OCI-LY7 (cell line): ENCODE measurements around the gene HYLS1. TPM values are rescaled to one million over a fixed set of nuclear protein-coding genes. Genes with fewer than 3 reads are reported as not detected.

Experiments
- BruUV-seq: library from RNA; stranded (reverse); fragments of 400-500 nt; replicated peaks from 2 replicates; lab custom pipeline; 2021; lab: Mats Ljungman, UMichigan
- CTCF ChIA-PET: fragments of 300-600 bp; sonication (Branson Sonifier 250); formaldehyde crosslinking; loops from one replicate; lab custom pipeline; 2022; ENCODE audit warnings: antibody characterized with exemption; ENCODE audit not compliant: unreplicated experiment; lab: Charles Lee
- POLR2A ChIA-PET: fragments of 300-600 bp; sonication (Branson Sonifier 250); formaldehyde crosslinking; loops from one replicate; lab custom pipeline; 2022; ENCODE audit warnings: antibody characterized with exemption; lab: Charles Lee
- DNase-seq: peaks from one replicate; pipeline ENCODE4 v3.0.0-alpha.2; 2015; ENCODE audit warnings: low spot score
- H2AFZ ChIP-seq: fragments of 200-600 bp; sonication (generic), shearing (Covaris generic); 2 replicates; pipeline ENCODE4 v1.6.1; 2014; ENCODE audit warnings: mild to moderate bottlenecking, antibody characterized with exemption, low read length, moderate library complexity
- H3K27ac ChIP-seq: fragments of 200-600 bp; sonication (generic); 2 replicates; pipeline ENCODE4 v1.5.1; 2014; ENCODE audit warnings: mixed run types, low read depth, mild to moderate bottlenecking, moderate library complexity, low read length, inconsistent platforms; ENCODE audit not compliant: poor library complexity, severe bottlenecking
- H3K36me3 ChIP-seq: fragments of 200-600 bp; sonication (generic); 2 replicates; pipeline ENCODE4 v1.6.1; 2014; ENCODE audit warnings: mild to moderate bottlenecking, antibody characterized with exemption, low read length, moderate library complexity, mixed read lengths; ENCODE audit not compliant: insufficient read depth
- H3K4me1 ChIP-seq: fragments of 200-600 bp; sonication (generic); 2 replicates; pipeline ENCODE4 v1.5.1; 2014; ENCODE audit warnings: mild to moderate bottlenecking, low read length; ENCODE audit not compliant: insufficient read depth, poor library complexity, severe bottlenecking
- H3K4me2 ChIP-seq: fragments of 200-600 bp; sonication (generic); 2 replicates; pipeline ENCODE4 v1.6.1; 2014; ENCODE audit warnings: mild to moderate bottlenecking, low read length
- H3K4me3 ChIP-seq: fragments of 200-600 bp; sonication (generic); 2 replicates; pipeline ENCODE4 v1.5.1; 2014; ENCODE audit warnings: mild to moderate bottlenecking, low read depth, low read length; ENCODE audit not compliant: poor library complexity, severe bottlenecking
- H3K79me2 ChIP-seq: fragments of 200-600 bp; sonication (generic); 2 replicates; pipeline ENCODE4 v1.6.1; 2016; ENCODE audit warnings: low read depth, mild to moderate bottlenecking, low read length, moderate library complexity, mixed read lengths; ENCODE audit not compliant: insufficient read depth
- H3K9me2 ChIP-seq: fragments of 200-600 bp; sonication (generic); 2 replicates; pipeline ENCODE4 v1.6.1; 2016; ENCODE audit warnings: mild to moderate bottlenecking, low read length, mixed read lengths; ENCODE audit not compliant: insufficient read depth
- H3K9me3 ChIP-seq: fragments of 200-600 bp; sonication (generic); 2 replicates; pipeline ENCODE4 v1.6.1; 2014; ENCODE audit warnings: mild to moderate bottlenecking, mixed run types, low read length, mixed read lengths
- H4K20me1 ChIP-seq: fragments of 200-600 bp; sonication (generic); 2 replicates; pipeline ENCODE4 v1.6.1; 2014; ENCODE audit warnings: mild to moderate bottlenecking, antibody characterized with exemption, low read length, moderate library complexity, mixed read lengths; ENCODE audit not compliant: insufficient read depth
- CTCF ChIP-seq: fragments of 200-600 bp; sonication (generic); conservative IDR thresholded peaks from 2 replicates; pipeline ENCODE4 v1.5.1; 2014; ENCODE audit warnings: mild to moderate bottlenecking, antibody characterized with exemption, low read length, moderate library complexity, mixed read lengths
- EZH2phosphoT487 ChIP-seq: fragments of 200-600 bp; sonication (generic); IDR thresholded peaks from 2 replicates; pipeline ENCODE4 v1.6.1; 2018; ENCODE audit warnings: low read depth, borderline replicate concordance, mild to moderate bottlenecking, mixed run types, antibody characterized with exemption, low read length, moderate library complexity, mixed read lengths
- intact Hi-C: fragments of 100-400 bp; cut with micrococcal nuclease; formaldehyde crosslinking; loops from one replicate; pipeline ENCODE4 v1.10.0; 2022; ENCODE audit not compliant: unreplicated experiment
- total RNA-seq, 2 experiments: library from RNA; depleted of rRNA in 1 of 2; stranded (reverse); fragments of >200 nt in 1 of 2; shearing (Covaris generic) in 1 of 2; gene quantifications; 2 replicates each; pipeline ENCODE4 v1.2.3, GENCODE V29; 2014 to 2022

The HYLS1 gene
- total RNA-seq, 2 experiments from 2014 or later, result 18.3 to 31.5 TPM

- Histone ChIP-seq H3K9me3 (no peaks in the 10 kb centered on the region), H2AFZ (no peak overlapping the region), H3K36me3 (no peaks in the 10 kb centered on the region), H3K27ac (no peak overlapping the region), H4K20me1 (no peaks in the 10 kb centered on the region), H3K79me2 (no peaks in the 10 kb centered on the region), H3K4me1 (no peaks in the 10 kb centered on the region), H3K4me3 (no peak overlapping the region), H3K9me2 (no peaks in the 10 kb centered on the region), H3K4me2 (no peak overlapping the region)
- intact Hi-C loops, result no loop called here
- DNase-seq, result no peak
- TF ChIP-seq CTCF (no peak), EZH2phosphoT487 (no peak)
- POLR2A ChIA-PET, result interaction anchor here (0.8 kb wide), 1 partner anchor 130 kb away, joined by 5 read pairs; no protein-coding TSS in a partner anchor
- BruUV-seq, result no TSS peak
- CTCF ChIA-PET, result no interaction called here
These were observed 57.7 kb downstream of the HYLS1 start for GRCh38 chr11:125945011-125945796.

GRCh38 chr11:125945797-125946520 lies 58.5 kb downstream of the HYLS1 start, which contains the start of gene VSIG10L2:
VSIG10L2 (plus strand) TSS chr11:125946044; CDS start chr11:125946056, 12 bp downstream.
- no peaks in the 10 kb centered on the region for H4K20me1 ChIP-seq
- H3K79me2 ChIP-seq, result no peaks in the 10 kb centered on the region
- no peak within 1 kb of the TSS for H3K4me2 ChIP-seq
- no peaks in the 10 kb centered on the region for H3K9me3 ChIP-seq
- H3K9me2 ChIP-seq, result no peaks in the 10 kb centered on the region
- H2AFZ ChIP-seq, result no peak within 1 kb of the TSS
- no peak for TF ChIP-seq EZH2phosphoT487
- TF ChIP-seq CTCF, result no peak
- intact Hi-C loops, result no loop called here
- no peak for DNase-seq
- no TSS peak for BruUV-seq
- H3K4me1 ChIP-seq, result no peaks in the 10 kb centered on the region
- ChIA-PET CTCF (no interaction called here), POLR2A (interaction anchor here (0.7 to 0.8 kb wide), 2 partner anchors 129 to 131 kb away, joined by 4 to 5 read pairs; no protein-coding TSS in a partner anchor)
- H3K27ac ChIP-seq, result no peak within 1 kb of the TSS
- H3K36me3 ChIP-seq, result no peaks in the 10 kb centered on the region
- no peak within 1 kb of the TSS for H3K4me3 ChIP-seq
